DOHH2 (cell line): Measurements from ENCODE around the gene RUSF1.

Source experiments
- CTCF ChIP-seq: fragments of 200-600 bp; sonication (generic); IDR thresholded peaks from one replicate; pipeline ENCODE4 v1.5.1; 2014; ENCODE audit warnings: antibody characterized with exemption, mild to moderate bottlenecking, low read depth, low read length; ENCODE audit not compliant: poor library complexity, severe bottlenecking
- EZH2phosphoT487 ChIP-seq: fragments of 200-600 bp; sonication (generic); IDR thresholded peaks from 2 replicates; pipeline ENCODE4 v1.6.1; 2017; ENCODE audit warnings: borderline replicate concordance, mild to moderate bottlenecking, antibody characterized with exemption, low read length, moderate library complexity, mixed read lengths

DNA sequence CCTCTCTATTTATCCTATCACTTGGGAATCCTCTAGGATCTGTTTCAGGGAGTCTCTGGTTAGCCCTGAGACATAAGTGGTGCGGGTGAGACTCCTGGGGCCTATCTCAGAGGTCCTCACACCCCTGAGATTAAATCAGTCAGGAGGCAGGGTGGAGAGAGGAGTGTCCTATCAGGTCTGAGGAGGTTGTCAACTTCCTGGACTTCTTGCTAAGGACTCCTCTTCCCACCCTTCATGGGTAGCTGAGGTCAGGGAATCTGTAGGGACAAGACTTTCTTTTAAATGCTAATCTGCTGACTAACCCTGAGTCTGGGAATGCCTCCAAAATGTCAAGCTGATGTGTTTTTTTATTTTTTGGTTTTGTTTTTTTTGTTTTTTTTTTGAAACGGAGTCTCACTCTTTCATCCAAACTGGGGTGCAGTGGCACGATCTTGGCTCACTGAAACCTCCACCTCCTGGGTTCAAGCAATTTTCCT lies 55.5 kb downstream of the RUSF1 start:
- TF ChIP-seq CTCF, result no peak
- no peak for TF ChIP-seq EZH2phosphoT487
